ENCODE measurements around the gene ZMAT5. TPM values are rescaled to one million over a fixed set of nuclear protein-coding genes. Genes with fewer than 3 reads are reported as not detected.
A peak's percentile ranks its signal among the peaks of the same experiment; 100 is the strongest.

Gene ZMAT5
- total and polyA plus RNA-seq, 2 of the 13 experiments (the other 11 are each of a cell fraction or from before 2014, with no cell fraction given): 20.7 to 27.8 TPM

DNA sequence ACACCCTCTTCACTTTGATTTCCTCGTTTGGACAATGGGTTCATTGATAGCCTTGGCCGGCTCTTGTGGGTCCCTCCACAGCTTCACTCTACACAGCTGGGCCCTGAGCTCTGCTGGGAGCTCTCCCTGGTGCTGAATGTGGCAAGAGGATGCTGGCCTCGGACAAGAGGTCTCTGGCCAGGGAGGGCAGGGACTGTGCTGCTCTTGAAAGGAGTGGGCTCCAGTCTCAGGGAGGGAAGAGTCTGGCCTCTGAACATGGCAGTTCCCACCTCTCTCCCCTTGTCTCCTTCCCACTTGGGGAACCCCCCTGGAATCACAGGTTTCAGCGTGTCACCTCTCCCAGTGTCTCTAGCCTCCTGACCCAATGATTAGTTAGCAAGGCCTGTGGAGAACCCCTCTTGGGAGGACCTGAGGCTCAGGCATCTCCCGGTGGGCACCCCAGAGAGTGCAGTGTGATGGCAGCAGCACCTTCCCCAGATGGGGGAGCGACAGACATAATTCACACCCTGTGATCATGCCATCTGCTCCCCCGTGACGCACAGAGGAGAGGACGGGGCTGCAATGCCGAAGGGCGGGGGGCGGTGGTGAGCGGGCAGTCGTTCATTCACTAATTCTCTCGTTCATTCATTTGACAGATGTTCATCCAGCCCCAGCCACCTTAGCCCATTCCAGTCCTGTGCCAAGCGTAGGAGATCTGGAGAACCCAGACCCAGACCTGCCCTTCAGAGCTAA is 49.8 kb downstream of the ZMAT5 start (continued):
- no peak for TF ChIP-seq ASH2L (IDR thresholded peaks at IDR 0.05; ENCODE audit: insufficient read length, low read depth, low read length)
- peak; percentile 99 for TF ChIP-seq WIZ (CRISPR knock-in tag; IDR thresholded peaks at IDR 0.05)
- TF ChIP-seq, protein P1, sequence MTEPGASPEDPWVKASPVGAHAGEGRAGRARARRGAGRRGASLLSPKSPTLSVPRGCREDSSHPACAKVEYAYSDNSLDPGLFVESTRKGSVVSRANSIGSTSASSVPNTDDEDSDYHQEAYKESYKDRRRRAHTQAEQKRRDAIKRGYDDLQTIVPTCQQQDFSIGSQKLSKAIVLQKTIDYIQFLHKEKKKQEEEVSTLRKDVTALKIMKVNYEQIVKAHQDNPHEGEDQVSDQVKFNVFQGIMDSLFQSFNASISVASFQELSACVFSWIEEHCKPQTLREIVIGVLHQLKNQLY (CRISPR knock-in tag; IDR thresholded peaks at IDR 0.05): peak; percentile 42; the same call in 1 of the 2 replicates
- TF ChIP-seq STAG1 (CRISPR knock-in tag; IDR thresholded peaks at IDR 0.05): no peak
- no peak for TF ChIP-seq ZNF33A (CRISPR knock-in tag; IDR thresholded peaks at IDR 0.05; ENCODE audit: borderline replicate concordance)
- peak; percentile 76 for TF ChIP-seq RXRB (CRISPR knock-in tag; IDR thresholded peaks at IDR 0.05; ENCODE audit: borderline replicate concordance)
- TF ChIP-seq SCMH1 (CRISPR knock-in tag; IDR thresholded peaks at IDR 0.05; ENCODE audit: borderline replicate concordance): no peak
- TF ChIP-seq RFXANK (CRISPR knock-in tag; IDR thresholded peaks at IDR 0.05): peak; percentile 84; the same call in 1 of the 2 replicates
- no peak for TF ChIP-seq ZNF577 (CRISPR knock-in tag; IDR thresholded peaks at IDR 0.05; ENCODE audit: borderline replicate concordance, low read depth)
- TF ChIP-seq ZNF678 (CRISPR knock-in tag; IDR thresholded peaks at IDR 0.05): no peak
- peak; percentile 82 for TF ChIP-seq ELF3 (CRISPR knock-in tag; IDR thresholded peaks at IDR 0.05)
- TF ChIP-seq ZNF75D (CRISPR knock-in tag; IDR thresholded peaks at IDR 0.05; ENCODE audit: borderline replicate concordance): peak; percentile 89; the same call in 1 of the 2 replicates
- TF ChIP-seq ZNF7 (CRISPR knock-in tag; IDR thresholded peaks at IDR 0.05): peak; percentile 49; the same call in 1 of the 2 replicates
- TF ChIP-seq, protein P2, sequence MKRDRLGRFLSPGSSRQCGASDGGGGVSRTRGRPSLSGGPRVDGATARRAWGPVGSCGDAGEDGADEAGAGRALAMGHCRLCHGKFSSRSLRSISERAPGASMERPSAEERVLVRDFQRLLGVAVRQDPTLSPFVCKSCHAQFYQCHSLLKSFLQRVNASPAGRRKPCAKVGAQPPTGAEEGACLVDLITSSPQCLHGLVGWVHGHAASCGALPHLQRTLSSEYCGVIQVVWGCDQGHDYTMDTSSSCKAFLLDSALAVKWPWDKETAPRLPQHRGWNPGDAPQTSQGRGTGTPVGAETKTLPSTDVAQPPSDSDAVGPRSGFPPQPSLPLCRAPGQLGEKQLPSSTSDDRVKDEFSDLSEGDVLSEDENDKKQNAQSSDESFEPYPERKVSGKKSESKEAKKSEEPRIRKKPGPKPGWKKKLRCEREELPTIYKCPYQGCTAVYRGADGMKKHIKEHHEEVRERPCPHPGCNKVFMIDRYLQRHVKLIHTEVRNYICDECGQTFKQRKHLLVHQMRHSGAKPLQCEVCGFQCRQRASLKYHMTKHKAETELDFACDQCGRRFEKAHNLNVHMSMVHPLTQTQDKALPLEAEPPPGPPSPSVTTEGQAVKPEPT (CRISPR knock-in tag; IDR thresholded peaks at IDR 0.05; ENCODE audit: low read depth): peak; percentile 80; the same call in 1 of the 2 replicates
- TF ChIP-seq ZNF501 (CRISPR knock-in tag; IDR thresholded peaks at IDR 0.05): no peak
- no peak for TF ChIP-seq HNRNPUL1 (IDR thresholded peaks at IDR 0.05; ENCODE audit: low read depth, low read length)
- peak; percentile 36; the same call in 1 of the 2 replicates for TF ChIP-seq NFYB (CRISPR knock-in tag; IDR thresholded peaks at IDR 0.05)
- peak; percentile 66; the same call in 1 of the 2 replicates for TF ChIP-seq ZNF766 (CRISPR knock-in tag; IDR thresholded peaks at IDR 0.05; ENCODE audit: borderline replicate concordance)
- TF ChIP-seq, protein P3, sequence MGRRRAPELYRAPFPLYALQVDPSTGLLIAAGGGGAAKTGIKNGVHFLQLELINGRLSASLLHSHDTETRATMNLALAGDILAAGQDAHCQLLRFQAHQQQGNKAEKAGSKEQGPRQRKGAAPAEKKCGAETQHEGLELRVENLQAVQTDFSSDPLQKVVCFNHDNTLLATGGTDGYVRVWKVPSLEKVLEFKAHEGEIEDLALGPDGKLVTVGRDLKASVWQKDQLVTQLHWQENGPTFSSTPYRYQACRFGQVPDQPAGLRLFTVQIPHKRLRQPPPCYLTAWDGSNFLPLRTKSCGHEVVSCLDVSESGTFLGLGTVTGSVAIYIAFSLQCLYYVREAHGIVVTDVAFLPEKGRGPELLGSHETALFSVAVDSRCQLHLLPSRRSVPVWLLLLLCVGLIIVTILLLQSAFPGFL (CRISPR knock-in tag; IDR thresholded peaks at IDR 0.05): no peak
- TF ChIP-seq, protein P4, sequence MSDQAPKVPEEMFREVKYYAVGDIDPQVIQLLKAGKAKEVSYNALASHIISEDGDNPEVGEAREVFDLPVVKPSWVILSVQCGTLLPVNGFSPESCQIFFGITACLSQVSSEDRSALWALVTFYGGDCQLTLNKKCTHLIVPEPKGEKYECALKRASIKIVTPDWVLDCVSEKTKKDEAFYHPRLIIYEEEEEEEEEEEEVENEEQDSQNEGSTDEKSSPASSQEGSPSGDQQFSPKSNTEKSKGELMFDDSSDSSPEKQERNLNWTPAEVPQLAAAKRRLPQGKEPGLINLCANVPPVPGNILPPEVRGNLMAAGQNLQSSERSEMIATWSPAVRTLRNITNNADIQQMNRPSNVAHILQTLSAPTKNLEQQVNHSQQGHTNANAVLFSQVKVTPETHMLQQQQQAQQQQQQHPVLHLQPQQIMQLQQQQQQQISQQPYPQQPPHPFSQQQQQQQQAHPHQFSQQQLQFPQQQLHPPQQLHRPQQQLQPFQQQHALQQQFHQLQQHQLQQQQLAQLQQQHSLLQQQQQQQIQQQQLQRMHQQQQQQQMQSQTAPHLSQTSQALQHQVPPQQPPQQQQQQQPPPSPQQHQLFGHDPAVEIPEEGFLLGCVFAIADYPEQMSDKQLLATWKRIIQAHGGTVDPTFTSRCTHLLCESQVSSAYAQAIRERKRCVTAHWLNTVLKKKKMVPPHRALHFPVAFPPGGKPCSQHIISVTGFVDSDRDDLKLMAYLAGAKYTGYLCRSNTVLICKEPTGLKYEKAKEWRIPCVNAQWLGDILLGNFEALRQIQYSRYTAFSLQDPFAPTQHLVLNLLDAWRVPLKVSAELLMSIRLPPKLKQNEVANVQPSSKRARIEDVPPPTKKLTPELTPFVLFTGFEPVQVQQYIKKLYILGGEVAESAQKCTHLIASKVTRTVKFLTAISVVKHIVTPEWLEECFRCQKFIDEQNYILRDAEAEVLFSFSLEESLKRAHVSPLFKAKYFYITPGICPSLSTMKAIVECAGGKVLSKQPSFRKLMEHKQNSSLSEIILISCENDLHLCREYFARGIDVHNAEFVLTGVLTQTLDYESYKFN (CRISPR knock-in tag; conservative IDR thresholded peaks at IDR 0.05): no peak
- no peak for TF ChIP-seq ZNF775 (CRISPR knock-in tag; IDR thresholded peaks at IDR 0.05; ENCODE audit: borderline replicate concordance)
- no peak for TF ChIP-seq ZNF136 (CRISPR knock-in tag; IDR thresholded peaks at IDR 0.05; ENCODE audit: low read depth)
